ENCODE measurements around the gene SARDH.

Gene SARDH

GRCh38 chr9:133732639-133733408 lies 5.3 kb downstream of the SARDH start:
- no peak for DNase-seq

GRCh38 chr9:133731876-133732638 lies 6.1 kb downstream of the SARDH start:
- DNase-seq, result peak; percentile 86

- DNase-seq, result no peak
Observed at GRCh38 chr9:133730994-133731715, 7.0 kb downstream of the SARDH start.

- no peak for DNase-seq
Observed at GRCh38 chr9:133729617-133730281, 8.4 kb downstream of the SARDH start.

GRCh38 chr9:133728856-133729616 lies 9.1 kb downstream of the SARDH start:
- no peak for DNase-seq

GRCh38 chr9:133727876-133728441 lies 10.2 kb downstream of the SARDH start:
- no peak for DNase-seq

- no peak for DNase-seq
Observed at GRCh38 chr9:133727277-133727875, 10.8 kb downstream of the SARDH start.

- no peak for DNase-seq
Observed at GRCh38 chr9:133726401-133727276, 11.5 kb downstream of the SARDH start.

- DNase-seq, result no peak
Observed at GRCh38 chr9:133725886-133726285, 12.3 kb downstream of the SARDH start.

GRCh38 chr9:133718563-133719315 lies 19.4 kb downstream of the SARDH start:
- DNase-seq, result no peak

- DNase-seq, result no peak
Observed at GRCh38 chr9:133717113-133718031, 20.8 kb downstream of the SARDH start.

GRCh38 chr9:133716564-133717112 lies 21.5 kb downstream of the SARDH start:
- DNase-seq, result peak; percentile 17

- peak; percentile 41 for DNase-seq
Observed at GRCh38 chr9:133715866-133716563, 22.1 kb downstream of the SARDH start.

- peak; percentile 90 for DNase-seq
Observed at GRCh38 chr9:133715295-133715865, 22.8 kb downstream of the SARDH start.

- DNase-seq, result peak; percentile 96
Observed at GRCh38 chr9:133714606-133715294, 23.4 kb downstream of the SARDH start.

- no peak for DNase-seq
Observed at GRCh38 chr9:133713960-133714495, 24.1 kb downstream of the SARDH start.
